HG03045 (cell line): ENCODE data around the gene CSNK2A1.
"Not testable (repeated sequence)": the region's sequence is repeated elsewhere in the genome, so short reads cannot be mapped to it uniquely, and the experiment has no call there.

Experiments used
- ATAC-seq: cut with Tn5 transposase; IDR thresholded peaks from one replicate; pipeline ENCODE4 v1.9.1; 2021; ENCODE audit warnings: mild to moderate bottlenecking, moderate library complexity; ENCODE audit not compliant: unreplicated experiment

Gene CSNK2A1

DNA sequence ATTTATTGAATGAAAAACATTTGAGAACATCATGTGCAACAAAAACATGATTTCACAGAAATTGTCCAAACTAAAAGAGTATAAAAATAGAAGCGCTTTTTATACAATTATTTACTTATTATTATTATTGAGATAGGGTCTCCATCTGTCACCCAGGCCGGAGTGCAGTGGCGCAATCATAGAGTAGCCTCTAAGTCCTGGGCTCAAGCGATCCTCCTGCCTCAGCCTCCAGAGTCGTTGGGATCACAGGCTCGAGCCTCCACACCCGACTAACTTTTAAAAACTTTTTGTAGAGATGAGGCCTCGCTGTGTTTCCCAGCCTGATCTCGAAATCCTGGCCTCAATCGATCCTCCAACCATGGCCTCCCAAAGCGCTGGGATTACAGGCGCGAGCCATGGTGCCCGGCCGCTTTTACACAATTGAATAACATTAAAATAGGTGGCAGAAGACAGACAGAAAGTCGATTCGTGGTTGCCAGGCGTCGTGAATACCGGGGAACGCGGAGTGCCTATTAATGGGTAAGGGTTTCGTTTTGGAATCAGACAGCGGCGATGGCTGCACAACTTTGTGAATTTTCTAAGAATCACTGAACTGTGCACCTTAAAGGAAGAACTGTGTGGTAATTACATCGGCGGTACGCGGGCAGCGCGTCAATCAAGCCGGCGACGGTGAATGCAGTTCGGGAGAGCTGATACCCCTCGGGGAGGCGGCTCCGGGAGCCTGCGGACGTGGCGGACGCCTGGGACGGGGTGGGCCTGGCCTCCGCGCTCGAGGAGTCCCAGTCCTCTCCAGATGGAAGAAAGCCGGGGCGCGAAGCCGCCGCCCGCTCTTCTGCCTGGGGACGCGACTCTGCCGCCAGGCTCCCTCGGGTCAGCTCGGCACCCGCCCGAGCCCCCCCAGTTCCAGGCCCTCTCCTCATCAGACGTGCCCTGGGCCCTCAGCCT is 82.1 kb downstream of the CSNK2A1 start:
- ATAC-seq, result peak; percentile 40

DNA sequence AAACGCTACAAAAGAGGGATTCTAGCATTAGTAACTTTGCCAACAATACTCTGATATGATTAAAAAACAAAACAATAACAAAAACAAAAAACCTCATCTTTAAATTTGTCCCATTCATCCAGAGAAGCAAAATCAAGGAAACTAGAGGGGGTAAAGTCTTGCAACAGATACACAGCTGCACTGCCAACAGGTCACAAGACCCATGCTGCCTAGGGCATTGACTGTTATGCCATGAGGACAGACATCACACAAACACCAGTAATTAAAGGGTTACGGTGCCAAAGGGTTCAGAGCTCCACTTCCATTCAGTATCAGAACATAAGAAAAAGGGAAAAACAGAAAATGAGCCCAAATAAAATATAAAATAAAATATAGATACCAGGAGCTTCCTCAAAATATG is 82.9 kb downstream of the CSNK2A1 start:
- no peak for ATAC-seq

DNA sequence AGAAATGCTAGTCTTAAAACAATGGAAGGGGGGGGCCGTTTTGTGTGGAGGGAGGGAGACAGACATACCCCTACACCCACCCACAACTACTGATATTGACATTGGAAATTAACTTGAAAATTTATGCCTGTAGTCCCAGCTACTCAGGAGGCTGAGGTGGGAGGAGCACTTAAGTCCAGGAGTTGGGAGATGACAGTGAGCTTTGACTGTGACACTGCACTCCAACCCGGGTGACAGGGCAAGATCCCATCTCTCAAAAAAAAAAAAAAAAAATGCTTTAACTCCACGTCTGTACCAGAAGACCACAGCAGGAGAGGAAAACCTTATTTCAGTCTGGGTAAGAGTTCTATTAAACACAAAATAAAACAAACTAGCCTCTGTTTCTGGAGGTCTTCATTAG is 83.4 kb downstream of the CSNK2A1 start:
- no peak for ATAC-seq

DNA sequence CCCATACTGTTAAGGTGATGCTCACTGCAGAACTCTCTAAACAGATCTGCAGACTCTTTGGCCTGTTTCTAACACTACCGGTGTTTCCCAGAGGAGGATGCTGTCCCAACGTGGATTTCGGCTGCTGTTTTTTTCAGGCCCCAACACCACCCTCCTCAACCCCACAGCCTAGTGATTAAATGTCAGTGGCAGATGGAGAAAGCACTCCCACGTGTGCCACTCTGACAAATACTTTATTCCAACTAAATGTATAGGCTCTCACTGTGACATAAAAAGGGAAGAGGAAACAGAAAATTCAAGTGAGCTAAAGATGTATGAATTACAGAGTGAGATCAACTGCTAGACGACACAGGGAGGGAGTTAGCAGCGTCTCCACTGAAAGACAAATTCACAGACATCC is 84.8 kb downstream of the CSNK2A1 start:
- no peak for ATAC-seq

DNA sequence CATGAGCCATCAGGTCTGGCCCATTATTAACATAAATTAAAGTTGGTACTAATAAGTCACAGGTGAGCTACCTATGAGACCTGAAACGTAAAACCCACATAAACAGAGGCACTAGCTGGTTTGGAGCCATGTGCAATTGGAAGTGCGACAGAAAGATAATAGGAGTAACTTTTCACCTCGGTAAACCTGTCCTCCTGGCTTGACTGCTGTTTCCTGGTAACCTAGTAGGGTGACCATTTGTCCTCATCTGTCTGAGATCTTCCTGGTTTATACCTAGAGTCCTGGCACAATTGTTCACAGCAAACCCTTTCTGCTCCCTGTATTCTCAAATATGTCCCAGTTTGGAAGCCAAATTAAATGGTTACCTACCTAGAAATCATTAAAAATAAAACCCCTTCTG is 88.6 kb downstream of the CSNK2A1 start:
- ATAC-seq, result no peak

DNA sequence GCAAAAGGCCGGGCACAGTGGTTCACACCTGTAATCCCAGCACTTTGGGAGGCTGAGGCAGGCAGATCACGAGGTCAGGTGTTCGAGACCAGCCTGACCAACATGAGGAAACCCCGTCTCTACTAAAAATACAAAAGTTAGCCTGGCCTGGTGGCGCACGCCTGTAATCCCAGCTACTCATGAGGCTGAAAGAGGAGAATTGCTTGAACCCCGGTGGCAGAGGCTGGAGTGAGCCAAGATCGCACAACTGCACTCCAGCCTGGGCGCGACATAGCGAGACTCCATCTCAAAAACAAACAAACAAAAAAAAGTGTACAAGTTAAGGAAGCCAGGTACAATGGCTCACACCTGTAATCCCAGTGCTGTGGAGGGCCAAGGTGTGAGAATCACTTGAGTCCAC is 91.6 kb downstream of the CSNK2A1 start:
- not testable (repeated sequence) for ATAC-seq

DNA sequence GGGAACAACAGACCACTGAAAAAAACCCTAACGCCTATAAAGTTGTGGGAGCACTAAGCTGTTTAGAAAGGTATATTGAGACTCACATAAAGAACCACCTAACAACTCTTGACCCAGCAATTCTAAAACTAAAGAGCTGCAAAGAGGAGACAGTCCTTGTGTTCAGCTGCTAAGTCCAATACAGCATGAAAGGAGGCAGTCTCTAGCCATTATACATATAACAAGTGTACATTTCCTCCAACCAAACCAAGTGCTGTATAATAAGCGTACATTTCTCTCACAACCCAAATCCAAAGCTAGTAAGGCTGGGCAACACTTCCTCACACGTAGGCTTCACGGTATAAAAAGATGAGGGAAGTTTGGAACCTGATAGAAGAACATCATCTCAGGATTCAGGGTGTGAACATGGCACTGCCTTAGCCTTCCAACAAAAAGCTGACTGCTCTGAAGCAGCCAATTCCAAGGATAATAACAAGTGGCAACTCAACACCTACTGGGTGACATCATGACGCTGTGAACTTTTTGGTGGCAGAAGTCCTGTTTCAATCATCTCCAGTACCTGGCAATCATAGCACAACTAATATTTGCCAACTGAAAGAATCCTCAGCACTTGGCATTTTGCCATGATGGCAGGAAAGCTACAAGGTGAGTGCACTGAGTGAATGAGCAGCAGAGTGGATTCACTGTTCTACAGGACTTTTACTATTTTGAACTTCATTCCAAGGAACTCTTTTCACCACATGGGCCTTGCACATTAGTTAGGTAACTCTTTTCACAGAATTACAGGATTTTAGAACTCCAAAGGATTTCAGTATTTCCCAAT is 97.9 kb downstream of the CSNK2A1 start:
- no peak for ATAC-seq

- no peak for ATAC-seq
These were observed 98.6 kb downstream of the CSNK2A1 start for GRCh38 chr20:444862-445426.

DNA sequence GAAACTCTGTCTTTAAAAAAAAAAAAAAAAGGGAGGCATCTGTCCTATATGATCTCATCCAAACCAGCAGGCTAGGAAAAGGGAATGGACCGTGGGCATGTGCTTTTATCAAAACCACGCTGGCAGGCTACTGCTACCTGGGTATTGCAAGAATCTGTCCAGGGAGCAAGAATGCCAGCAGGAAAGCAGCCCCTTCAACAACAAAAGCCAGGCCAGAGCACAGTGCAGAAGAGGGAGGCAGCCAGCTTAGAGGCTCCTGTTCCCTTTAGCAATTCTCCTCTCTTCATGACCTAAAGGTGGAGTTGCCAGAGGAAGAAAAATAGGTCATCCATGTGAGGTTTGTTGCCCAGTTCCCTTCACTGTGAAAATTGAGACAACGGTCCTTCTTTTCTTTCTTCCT is 99.5 kb downstream of the CSNK2A1 start:
- no peak for ATAC-seq

DNA sequence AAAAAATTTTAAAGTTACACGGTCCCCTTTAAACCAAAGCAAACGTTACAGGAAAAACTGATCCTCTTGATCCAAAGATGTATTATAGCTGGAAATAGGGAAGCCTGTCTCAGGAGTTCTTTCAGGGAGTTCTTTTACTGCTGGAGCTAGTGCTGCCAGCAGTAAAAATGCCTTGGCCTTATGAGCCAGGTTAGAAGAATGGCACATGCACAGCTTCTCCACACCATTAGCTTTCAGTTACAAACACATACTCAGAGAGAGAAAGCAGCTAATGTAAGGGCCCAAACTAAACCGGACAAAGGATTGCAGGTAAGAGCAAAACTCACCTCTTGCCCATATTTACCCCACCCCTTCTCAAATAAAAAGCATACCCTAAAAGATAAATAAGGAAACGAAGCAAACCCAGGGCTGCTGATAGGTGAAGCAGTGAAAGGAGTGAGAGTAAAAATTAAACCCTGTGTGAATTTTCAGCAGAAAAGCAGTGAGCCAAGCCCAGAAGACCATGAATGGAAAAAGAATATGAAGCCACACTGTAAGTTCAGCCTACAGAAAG is 100.3 kb downstream of the CSNK2A1 start:
- ATAC-seq, result no peak

DNA sequence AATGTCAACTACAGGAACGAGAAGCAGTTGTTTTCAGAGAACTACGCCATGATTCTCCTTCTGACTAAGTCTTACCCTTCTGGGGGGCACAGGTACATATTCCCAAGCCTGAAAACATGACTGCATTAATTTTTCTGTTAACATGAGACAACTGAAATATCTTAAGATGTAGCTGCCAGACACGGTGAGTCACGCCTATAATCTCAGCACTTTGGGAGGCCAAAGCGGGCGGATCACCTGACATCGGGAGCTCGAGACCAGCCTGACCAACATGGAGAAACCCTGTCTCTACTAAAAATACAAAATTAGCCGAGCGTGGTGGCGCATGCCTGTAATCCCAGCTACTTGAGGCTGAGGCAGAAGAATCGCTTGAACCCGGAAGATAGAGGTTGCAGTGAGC is 103.0 kb downstream of the CSNK2A1 start:
- ATAC-seq, result no peak

DNA sequence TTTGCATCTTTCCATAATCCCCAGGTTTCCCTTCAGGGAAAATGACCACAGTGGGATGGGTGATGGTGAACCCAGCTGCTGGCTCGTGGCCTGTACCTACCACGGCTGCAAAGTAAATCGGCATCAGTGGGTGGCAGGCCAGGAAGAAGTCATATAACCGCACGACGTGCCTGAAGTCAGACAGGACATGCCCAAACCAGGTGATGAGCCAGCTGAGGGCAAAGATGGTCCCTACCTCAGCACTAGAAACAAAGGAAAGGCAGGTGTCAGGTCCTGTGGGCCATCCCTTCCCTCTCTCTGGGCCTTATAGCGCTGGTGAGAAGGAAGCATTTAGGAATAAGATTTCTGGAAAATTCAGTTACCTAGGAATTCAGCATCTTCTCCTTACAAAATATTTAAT is 103.4 kb downstream of the CSNK2A1 start:
- no peak for ATAC-seq

GRCh38 chr20:438571-439469 is 104.8 kb downstream of the CSNK2A1 start:
- no peak for ATAC-seq

DNA sequence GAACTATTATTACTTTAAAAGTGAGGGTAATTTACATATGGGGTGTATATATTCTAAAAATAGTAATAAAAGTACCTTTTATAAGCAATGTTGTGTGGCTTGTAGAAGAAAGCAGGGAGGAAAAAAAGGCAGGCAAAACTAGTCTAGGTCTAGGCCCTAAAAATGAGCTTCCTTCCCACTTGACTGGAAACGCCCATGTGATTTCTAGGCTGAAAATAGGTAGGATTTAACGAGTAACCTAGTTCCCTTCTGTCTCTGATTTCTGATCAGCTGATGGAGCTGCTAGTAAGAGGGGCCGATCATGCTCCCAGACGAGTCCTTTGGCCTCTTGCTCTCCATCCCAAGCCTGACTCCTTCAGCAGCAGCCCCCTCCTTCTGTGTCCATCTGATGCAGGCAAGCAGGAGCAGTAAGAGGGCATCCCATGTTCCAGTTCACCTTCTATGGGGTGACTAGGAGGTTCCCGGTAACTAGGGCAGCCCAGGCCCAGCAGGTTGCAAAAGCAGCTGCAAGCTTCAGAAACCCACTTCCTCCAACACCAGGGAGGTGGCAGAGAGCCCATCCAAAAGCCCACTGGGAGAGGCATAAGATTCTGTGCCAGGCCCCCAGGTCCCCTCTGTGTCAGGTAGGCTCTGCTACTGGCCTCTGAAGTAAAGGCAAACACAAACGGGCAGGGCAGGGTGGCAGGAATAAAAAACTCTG is 105.7 kb downstream of the CSNK2A1 start:
- ATAC-seq, result no peak

DNA sequence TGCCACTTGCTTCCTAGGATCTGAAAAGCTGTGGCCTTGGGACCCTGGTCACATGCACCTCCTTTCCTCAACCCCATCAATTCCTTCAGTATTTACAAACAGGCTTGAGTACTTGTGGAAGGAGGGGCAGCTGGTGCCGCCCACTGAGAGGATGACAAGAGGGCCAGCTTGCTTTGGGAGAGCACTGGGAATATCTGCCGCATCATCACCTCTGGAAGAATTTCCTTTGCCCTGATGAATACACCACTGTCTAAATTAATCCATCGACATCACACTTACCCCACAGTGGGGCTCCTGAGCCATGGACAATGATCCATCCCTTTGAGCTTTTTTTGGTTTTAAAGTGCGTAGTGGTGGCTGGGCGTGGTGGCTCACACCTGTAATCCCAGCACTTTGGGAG is 107.1 kb downstream of the CSNK2A1 start:
- no peak for ATAC-seq

GRCh38 chr20:435558-435957 is 108.0 kb downstream of the CSNK2A1 start:
- ATAC-seq, result no peak

DNA sequence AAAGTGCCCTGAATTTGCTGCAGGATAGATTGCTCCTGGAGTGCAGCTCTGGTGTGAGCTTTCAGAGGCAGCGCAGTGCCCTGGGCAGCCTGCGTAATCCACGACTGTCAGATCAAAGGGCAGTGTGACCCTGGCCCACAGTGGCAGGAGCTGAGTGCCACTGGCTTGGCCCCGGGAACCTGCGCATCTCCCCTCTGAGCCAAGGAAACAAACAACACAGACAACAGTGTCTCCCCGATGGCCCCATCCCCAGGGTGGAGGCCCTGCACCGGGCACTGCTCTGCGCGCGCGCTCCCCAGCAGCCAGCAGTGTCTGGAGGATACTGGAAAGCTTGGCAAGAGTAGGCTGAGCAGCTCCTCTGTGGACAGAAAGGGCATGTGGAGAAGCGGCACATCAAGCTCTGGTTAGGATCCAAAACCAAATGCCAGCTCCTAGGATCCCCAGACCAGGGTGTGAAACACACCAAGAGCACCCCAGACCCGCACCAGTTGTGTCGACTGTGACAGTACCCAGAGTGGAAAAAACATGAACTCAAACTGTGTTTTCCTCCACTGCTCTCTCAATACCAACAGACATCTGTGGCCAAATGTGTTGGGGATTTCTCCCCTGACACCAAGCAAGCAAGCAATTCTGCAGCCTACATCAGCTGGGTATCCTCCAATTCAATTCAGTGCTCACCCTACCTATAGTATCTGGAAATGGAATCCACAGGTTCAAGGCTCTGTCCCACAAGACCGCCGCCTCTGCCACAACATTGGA is 108.8 kb downstream of the CSNK2A1 start:
- ATAC-seq, result no peak

DNA sequence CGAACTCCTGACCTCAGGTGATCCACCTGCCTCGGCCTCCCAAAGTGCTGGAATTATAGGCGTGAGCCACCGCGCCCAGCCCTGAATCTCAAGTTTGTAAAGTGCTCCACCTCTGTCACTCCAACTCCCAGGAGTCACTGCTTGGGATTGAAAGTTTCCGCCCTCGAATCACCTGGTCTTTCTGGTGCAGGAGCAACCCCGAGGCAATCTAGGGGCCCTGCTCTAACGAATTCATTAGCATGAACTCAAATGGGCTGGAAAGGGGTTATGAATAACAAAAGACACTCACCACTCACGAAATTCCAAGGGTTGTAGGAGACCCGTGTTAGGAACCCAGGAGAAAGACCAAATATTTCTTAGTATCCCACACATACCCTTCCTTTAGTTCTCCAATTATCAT is 109.4 kb downstream of the CSNK2A1 start:
- no peak for ATAC-seq
